H9 (cell line): ENCODE results near the gene FAM13B. TPM values are rescaled to one million over a fixed set of nuclear protein-coding genes. Genes with fewer than 3 reads are reported as not detected.

ENCODE experiments used
- DNase-seq: peaks from one replicate; pipeline ENCODE4 v3.0.0-alpha.2; 2017
- H2AFZ ChIP-seq: one replicate; pipeline ENCODE4 v1.6.1; 2013; ENCODE audit warnings: mild to moderate bottlenecking, low read length, control low read depth, moderate library complexity
- H2AK5ac ChIP-seq: 2 replicates; pipeline ENCODE4 v1.6.1; 2013; ENCODE audit warnings: low read length, control low read depth, mixed read lengths; ENCODE audit not compliant: insufficient read length
- H2BK120ac ChIP-seq: one replicate; pipeline ENCODE4 v1.6.1; 2013; ENCODE audit warnings: low read depth, mild to moderate bottlenecking, low read length, control low read depth, inconsistent platforms; ENCODE audit not compliant: poor library complexity, severe bottlenecking
- H2BK12ac ChIP-seq: 2 replicates; pipeline ENCODE4 v1.6.1; 2013; ENCODE audit warnings: low read length, control low read depth, mixed read lengths, low read depth; ENCODE audit not compliant: insufficient read length
- H2BK15ac ChIP-seq: 2 replicates; pipeline ENCODE4 v1.6.1; 2013; ENCODE audit warnings: low read depth, low read length, control low read depth
- H2BK20ac ChIP-seq: one replicate; pipeline ENCODE4 v1.6.1; 2013; ENCODE audit warnings: low read depth, mild to moderate bottlenecking, low read length, control low read depth, inconsistent platforms; ENCODE audit not compliant: poor library complexity, severe bottlenecking
- H2BK5ac ChIP-seq: 2 replicates; pipeline ENCODE4 v1.6.1; 2013; ENCODE audit warnings: low read length, control low read depth, mixed read lengths; ENCODE audit not compliant: insufficient read length
- H3K14ac ChIP-seq: 2 replicates; pipeline ENCODE4 v1.6.1; 2013; ENCODE audit warnings: low read length, control low read depth; ENCODE audit not compliant: insufficient read depth
- H3K18ac ChIP-seq: 2 replicates; pipeline ENCODE4 v1.6.1; 2013; ENCODE audit warnings: low read depth, mild to moderate bottlenecking, mixed read lengths, low read length, control low read depth; ENCODE audit not compliant: insufficient read length
- H3K23ac ChIP-seq: 2 replicates; pipeline ENCODE4 v1.6.1; 2013; ENCODE audit warnings: low read length, control low read depth, mixed read lengths, low read depth; ENCODE audit not compliant: insufficient read length
- H3K23me2 ChIP-seq: 2 replicates; pipeline ENCODE4 v1.6.1; 2013; ENCODE audit warnings: low read depth, mild to moderate bottlenecking, mixed read lengths, low read length, control low read depth; ENCODE audit not compliant: insufficient read length, poor library complexity, severe bottlenecking
- H3K27ac ChIP-seq: 2 replicates; pipeline ENCODE4 v1.5.1; 2013; ENCODE audit warnings: low read length, control low read depth, mixed read lengths, low read depth; ENCODE audit not compliant: insufficient read length
- H3K27me3 ChIP-seq: 2 replicates; pipeline ENCODE4 v1.6.1; 2013; ENCODE audit warnings: low read length, control low read depth, inconsistent platforms; ENCODE audit not compliant: insufficient read depth
- H3K4ac ChIP-seq: 2 replicates; pipeline ENCODE4 v1.6.1; 2013; ENCODE audit warnings: low read depth, mild to moderate bottlenecking, control low read depth, inconsistent platforms, low read length, moderate library complexity
- H3K4me1 ChIP-seq: 2 replicates; pipeline ENCODE4 v1.6.1; 2013; ENCODE audit warnings: low read length, control low read depth, inconsistent platforms; ENCODE audit not compliant: insufficient read depth
- H3K4me2 ChIP-seq: 2 replicates; pipeline ENCODE4 v1.6.1; 2013; ENCODE audit warnings: low read length, control low read depth, mixed read lengths; ENCODE audit not compliant: insufficient read length, insufficient read depth
- H3K56ac ChIP-seq: 2 replicates; pipeline ENCODE4 v1.6.1; 2013; ENCODE audit warnings: low read depth, mild to moderate bottlenecking, mixed read lengths, low read length, control low read depth; ENCODE audit not compliant: insufficient read length
- H3K79me1 ChIP-seq: 2 replicates; pipeline ENCODE4 v1.6.1; 2013; ENCODE audit warnings: low read depth, mild to moderate bottlenecking, moderate library complexity, low read length, control low read depth, inconsistent platforms; ENCODE audit not compliant: insufficient read depth, poor library complexity, severe bottlenecking
- H3K79me2 ChIP-seq: 2 replicates; pipeline ENCODE4 v1.6.1; 2013; ENCODE audit warnings: low read length, control low read depth, inconsistent platforms; ENCODE audit not compliant: insufficient read depth
- H3K9ac ChIP-seq: 2 replicates; pipeline ENCODE4 v1.6.1; 2013; ENCODE audit warnings: low read length, control low read depth, mixed read lengths; ENCODE audit not compliant: insufficient read length; ENCODE audit errors: extremely low read depth
- H3K9me3 ChIP-seq: one replicate; pipeline ENCODE4 v1.6.1; 2013; ENCODE audit warnings: low read depth, low read length, inconsistent platforms; ENCODE audit not compliant: control insufficient read depth
- H3T11ph ChIP-seq: one replicate; pipeline ENCODE4 v1.6.1; 2013; ENCODE audit warnings: mild to moderate bottlenecking, low read length, control low read depth, inconsistent platforms
- H4K20me1 ChIP-seq: one replicate; pipeline ENCODE4 v1.6.1; 2013; ENCODE audit not compliant: control insufficient read depth, insufficient read length, insufficient read depth
- H4K5ac ChIP-seq: 2 replicates; pipeline ENCODE4 v1.6.1; 2013; ENCODE audit warnings: low read depth, mild to moderate bottlenecking, mixed read lengths, low read length, control low read depth; ENCODE audit not compliant: insufficient read length
- H4K8ac ChIP-seq: replicated peaks from 2 replicates; pipeline ENCODE4 v1.6.1; 2013; ENCODE audit warnings: low read length, control low read depth, mixed read lengths, low read depth; ENCODE audit not compliant: insufficient read length
- H4K91ac ChIP-seq: 2 replicates; pipeline ENCODE4 v1.6.1; 2013; ENCODE audit warnings: low read depth, mild to moderate bottlenecking, moderate library complexity, mixed read lengths, low read length, control low read depth; ENCODE audit not compliant: insufficient read length
- H3K27ac Mint-ChIP-seq, 3 experiments: 2 replicates in 2 of 3; 3 replicates in 1 of 3; pipeline ENCODE4 v1.8.0; 2020 to 2021; ENCODE audit warnings: mixed read lengths in 3 of 3, mild to moderate bottlenecking in 1 of 3, moderate library complexity in 1 of 3
- H3K27me3 Mint-ChIP-seq: 2 replicates; pipeline ENCODE4 v1.8.0; 2021; ENCODE audit warnings: low read depth, mild to moderate bottlenecking, moderate library complexity, mixed read lengths
- H3K36me3 Mint-ChIP-seq, 3 experiments: 2 replicates in 2 of 3; 3 replicates in 1 of 3; pipeline ENCODE4 v1.8.0; 2020 to 2021; ENCODE audit warnings: low read depth in 3 of 3, mixed read lengths in 3 of 3; ENCODE audit not compliant: insufficient read depth in 1 of 3
- H3K4me1 Mint-ChIP-seq, 2 experiments: 2 replicates each; pipeline ENCODE4 v1.8.0; 2020; ENCODE audit warnings: mixed read lengths in 2 of 2
- H3K4me3 Mint-ChIP-seq, 2 experiments: 2 replicates in 1 of 2; 3 replicates in 1 of 2; pipeline ENCODE4 v1.8.0; 2020 to 2021; ENCODE audit warnings: mild to moderate bottlenecking in 2 of 2, mixed read lengths in 2 of 2, moderate library complexity in 1 of 2
- H3K9me3 Mint-ChIP-seq, 2 experiments: 2 replicates in 1 of 2; 3 replicates in 1 of 2; pipeline ENCODE4 v1.8.0; 2020; ENCODE audit warnings: mild to moderate bottlenecking in 2 of 2, mixed read lengths in 2 of 2, moderate library complexity in 1 of 2
- CTCF ChIP-seq: fragments of 200-600 bp; sonication (generic); conservative IDR thresholded peaks from 3 replicates; pipeline ENCODE4 v1.8.0; 2021; ENCODE audit warnings: antibody characterized with exemption, mild to moderate bottlenecking
- total RNA-seq: library from RNA; stranded (reverse); gene quantifications from 2 replicates; pipeline ENCODE4 v1.2.1, GENCODE V29; 2021

FAM13B gene
- total RNA-seq, 1 experiment from 2014 or later: 23.0 TPM

GRCh38 chr5:138064526-138064925 lies 31.6 kb upstream of the FAM13B start:
- H3T11ph ChIP-seq: no peak overlapping the region
- H3K23ac ChIP-seq: no peak overlapping the region
- H2BK12ac ChIP-seq: no peak overlapping the region
- H4K20me1 ChIP-seq: no peaks in the 10 kb centered on the region
- no peak overlapping the region for H2BK120ac ChIP-seq
- Mint-ChIP-seq H3K27me3 (no peaks in the 10 kb centered on the region; the same call in 1 of the 2 replicates), H3K4me1 (peaks cover 0 to 7% of the 10 kb centered on the region in 2 experiments; a peak in 3 of 4 replicates), H3K4me3 (no peak overlapping the region), H3K9me3 (0 out of 5 replicates have a peak, but pooled peaks cover 0 to under 1% of the 10 kb centered on the region in 2 experiments), H3K36me3 (no peaks in the 10 kb centered on the region; a peak in 1 of 7 replicates), H3K27ac (no peak overlapping the region)
- H3K14ac ChIP-seq: no peak overlapping the region
- H2BK15ac ChIP-seq: no peak overlapping the region
- no peak overlapping the region for H2BK20ac ChIP-seq
- DNase-seq: no peak
- H2AK5ac ChIP-seq: no peak overlapping the region
- no peaks in the 10 kb centered on the region for H3K23me2 ChIP-seq
- H3K9me3 ChIP-seq: no peaks in the 10 kb centered on the region
- no peaks in the 10 kb centered on the region for H3K4me1 ChIP-seq
- H3K56ac ChIP-seq: no peak overlapping the region
- H3K27ac ChIP-seq: no peak overlapping the region
- no peak overlapping the region for H3K9ac ChIP-seq
- H3K79me1 ChIP-seq: no peaks in the 10 kb centered on the region
- no peak overlapping the region for H4K5ac ChIP-seq
- H4K8ac ChIP-seq: no peak overlapping the region
- no peak overlapping the region for H3K18ac ChIP-seq
- H2BK5ac ChIP-seq: no peak overlapping the region
- H3K4ac ChIP-seq: no peak overlapping the region
- no peaks in the 10 kb centered on the region for H3K79me2 ChIP-seq
- H2AFZ ChIP-seq: no peak overlapping the region
- TF ChIP-seq CTCF: no peak
- no peaks in the 10 kb centered on the region for H3K27me3 ChIP-seq
- no peak overlapping the region for H4K91ac ChIP-seq
- no peak overlapping the region for H3K4me2 ChIP-seq
